Neural progenitor cell (in vitro differentiated cells): ENCODE data around the gene ZNF681. TPM values are rescaled to one million over a fixed set of nuclear protein-coding genes. Genes with fewer than 3 reads are reported as not detected.

Experiments used
- DNase-seq: peaks from one replicate; pipeline ENCODE4 v3.0.0-alpha.2; 2016; ENCODE audit warnings: low spot score
- H2AFZ ChIP-seq: fragments of 200-600 bp; sonication (generic); replicated peaks from 2 replicates; pipeline ENCODE4 v1.6.1; 2016; ENCODE audit warnings: antibody characterized with exemption
- H3F3A ChIP-seq: fragments of 200-600 bp; sonication (generic); 2 replicates; pipeline ENCODE4 v1.6.1; 2016; ENCODE audit warnings: antibody characterized with exemption, low read depth
- H3K27ac ChIP-seq: fragments of 200-600 bp; sonication (generic); 2 replicates; pipeline ENCODE4 v1.5.1; 2016; ENCODE audit warnings: mild to moderate bottlenecking
- H3K27me3 ChIP-seq: fragments of 200-600 bp; sonication (generic); 2 replicates; pipeline ENCODE4 v1.6.1; 2016; ENCODE audit warnings: mild to moderate bottlenecking, moderate library complexity
- H3K36me3 ChIP-seq: fragments of 200-600 bp; sonication (generic); 2 replicates; pipeline ENCODE4 v1.5.1; 2016
- H3K4me1 ChIP-seq: fragments of 200-600 bp; sonication (generic); 2 replicates; pipeline ENCODE4 v1.6.1; 2016; ENCODE audit warnings: mixed run types
- H3K4me2 ChIP-seq: fragments of 200-600 bp; sonication (generic); 2 replicates; pipeline ENCODE4 v1.6.1; 2016
- H3K4me3 ChIP-seq: fragments of 200-600 bp; sonication (generic); 2 replicates; pipeline ENCODE4 v1.5.1; 2016
- H3K79me2 ChIP-seq: fragments of 200-600 bp; sonication (generic); 2 replicates; pipeline ENCODE4 v1.6.1; 2016; ENCODE audit warnings: low read depth
- H3K9ac ChIP-seq: fragments of 200-600 bp; sonication (generic); 2 replicates; pipeline ENCODE4 v1.6.1; 2016
- H3K9me3 ChIP-seq: fragments of 200-600 bp; sonication (generic); 2 replicates; pipeline ENCODE4 v1.5.1; 2016; ENCODE audit warnings: low read depth
- H4K20me1 ChIP-seq: fragments of 200-600 bp; sonication (generic); 2 replicates; pipeline ENCODE4 v1.6.1; 2016; ENCODE audit warnings: low read depth
- H3K27ac Mint-ChIP-seq: 3 replicates; pipeline ENCODE4 v1.8.0; 2021; ENCODE audit warnings: mixed read lengths
- H3K27me3 Mint-ChIP-seq: 2 replicates; pipeline ENCODE4 v1.8.0; 2022; ENCODE audit warnings: low read depth, mild to moderate bottlenecking, inconsistent platforms, moderate library complexity, mixed read lengths; ENCODE audit not compliant: insufficient read depth
- H3K36me3 Mint-ChIP-seq: 3 replicates; pipeline ENCODE4 v1.8.0; 2021; ENCODE audit warnings: mixed read lengths
- H3K4me1 Mint-ChIP-seq: 3 replicates; pipeline ENCODE4 v1.8.0; 2021; ENCODE audit warnings: mixed read lengths
- H3K4me3 Mint-ChIP-seq: 3 replicates; pipeline ENCODE4 v1.8.0; 2021; ENCODE audit warnings: mild to moderate bottlenecking, moderate library complexity, mixed read lengths
- H3K9me3 Mint-ChIP-seq: 3 replicates; pipeline ENCODE4 v1.8.0; 2020; ENCODE audit warnings: mixed read lengths
- EZH2 ChIP-seq: fragments of 200-600 bp; sonication (generic); IDR thresholded peaks from 2 replicates; pipeline ENCODE4 v1.6.1; 2017; ENCODE audit warnings: antibody characterized with exemption, mild to moderate bottlenecking, moderate library complexity
- EZH2phosphoT487 ChIP-seq: fragments of 200-600 bp; sonication (generic); IDR thresholded peaks from 2 replicates; pipeline ENCODE4 v1.6.1; 2017; ENCODE audit warnings: antibody characterized with exemption
- total RNA-seq: library from RNA; depleted of rRNA; stranded (reverse); fragments of >200 nt; gene quantifications from 2 replicates; pipeline ENCODE4 v1.2.3, GENCODE V29; 2015; ENCODE audit warnings: low replicate concordance
- TF ChIP-seq, protein P1 (sequence below): fragments of 200-600 bp; sonication (generic); IDR thresholded peaks from 2 replicates; pipeline ENCODE4 v1.5.1; 2017; ENCODE audit warnings: antibody characterized with exemption, mild to moderate bottlenecking

The ZNF681 gene
- total RNA-seq, 1 donor from 2014 or later = 16.7 TPM

DNA sequence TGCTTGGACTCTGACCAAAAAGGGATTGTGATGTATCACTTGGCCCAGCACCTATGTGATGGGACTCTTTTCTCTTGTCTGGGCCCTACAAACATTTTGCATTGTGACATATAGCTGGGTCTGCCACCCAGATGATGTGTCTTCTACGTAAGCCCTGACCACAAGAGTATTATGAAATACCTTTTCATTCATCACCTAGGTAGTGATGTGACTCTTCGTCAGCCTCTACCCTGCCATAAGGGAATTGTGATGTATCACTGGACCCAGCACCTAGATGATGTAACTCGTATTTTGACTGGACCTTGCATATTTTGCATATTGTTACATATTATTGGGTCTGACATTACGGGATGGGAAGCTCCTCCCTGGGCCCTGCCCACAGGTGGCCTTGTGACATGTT is 29.7 kb upstream of the ZNF681 start:
- peaks cover 93% of the 10 kb centered on the region for H3K79me2 ChIP-seq
- Mint-ChIP-seq H3K36me3 (peaks cover 83% of the 10 kb centered on the region), H3K27me3 (no peaks in the 10 kb centered on the region), H3K4me1 (no peaks in the 10 kb centered on the region), H3K27ac (no peak overlapping the region), H3K4me3 (no peak overlapping the region), H3K9me3 (peaks cover 83% of the 10 kb centered on the region)
- H3K9ac ChIP-seq = no peak overlapping the region
- H3K27me3 ChIP-seq = no peaks in the 10 kb centered on the region
- peaks cover 25% of the 10 kb centered on the region for H4K20me1 ChIP-seq
- no peak overlapping the region for H3K4me3 ChIP-seq
- no peak overlapping the region for H3K4me2 ChIP-seq
- H3K27ac ChIP-seq = no peak overlapping the region
- no peak overlapping the region for H2AFZ ChIP-seq
- no peaks in the 10 kb centered on the region for H3F3A ChIP-seq
- no peaks in the 10 kb centered on the region for H3K36me3 ChIP-seq
- no peaks in the 10 kb centered on the region for H3K9me3 ChIP-seq
- no peak for DNase-seq
- no peak for TF ChIP-seq EZH2phosphoT487
- TF ChIP-seq, protein P1, sequence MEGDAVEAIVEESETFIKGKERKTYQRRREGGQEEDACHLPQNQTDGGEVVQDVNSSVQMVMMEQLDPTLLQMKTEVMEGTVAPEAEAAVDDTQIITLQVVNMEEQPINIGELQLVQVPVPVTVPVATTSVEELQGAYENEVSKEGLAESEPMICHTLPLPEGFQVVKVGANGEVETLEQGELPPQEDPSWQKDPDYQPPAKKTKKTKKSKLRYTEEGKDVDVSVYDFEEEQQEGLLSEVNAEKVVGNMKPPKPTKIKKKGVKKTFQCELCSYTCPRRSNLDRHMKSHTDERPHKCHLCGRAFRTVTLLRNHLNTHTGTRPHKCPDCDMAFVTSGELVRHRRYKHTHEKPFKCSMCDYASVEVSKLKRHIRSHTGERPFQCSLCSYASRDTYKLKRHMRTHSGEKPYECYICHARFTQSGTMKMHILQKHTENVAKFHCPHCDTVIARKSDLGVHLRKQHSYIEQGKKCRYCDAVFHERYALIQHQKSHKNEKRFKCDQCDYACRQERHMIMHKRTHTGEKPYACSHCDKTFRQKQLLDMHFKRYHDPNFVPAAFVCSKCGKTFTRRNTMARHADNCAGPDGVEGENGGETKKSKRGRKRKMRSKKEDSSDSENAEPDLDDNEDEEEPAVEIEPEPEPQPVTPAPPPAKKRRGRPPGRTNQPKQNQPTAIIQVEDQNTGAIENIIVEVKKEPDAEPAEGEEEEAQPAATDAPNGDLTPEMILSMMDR = no peak
- no peak for TF ChIP-seq EZH2
- H3K4me1 ChIP-seq = no peaks in the 10 kb centered on the region

DNA sequence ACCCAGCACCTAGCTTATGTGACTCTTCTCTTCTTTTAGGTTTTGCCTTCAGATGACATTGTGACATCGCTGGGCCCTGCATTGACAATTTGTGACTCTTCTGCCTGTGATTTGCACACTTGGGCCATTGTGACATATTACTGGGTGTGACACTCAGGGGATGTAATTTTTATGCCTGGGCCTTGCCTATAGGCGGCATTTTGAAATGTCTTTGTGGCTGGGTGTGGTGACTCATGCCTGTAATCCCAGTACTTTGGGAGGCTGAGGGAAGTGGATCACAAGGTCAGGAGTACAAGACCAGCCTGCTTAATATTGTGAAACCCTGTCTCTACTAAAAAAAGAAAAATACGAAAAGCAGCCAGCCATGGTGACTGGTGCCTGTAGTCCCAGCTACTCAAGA is 28.4 kb upstream of the ZNF681 start:
- no peak for DNase-seq
- Mint-ChIP-seq H3K27ac (no peak overlapping the region), H3K27me3 (no peaks in the 10 kb centered on the region), H3K4me1 (no peaks in the 10 kb centered on the region), H3K9me3 (peaks cover 84% of the 10 kb centered on the region), H3K4me3 (no peak overlapping the region), H3K36me3 (peaks cover 85% of the 10 kb centered on the region)
- Histone ChIP-seq H3K4me2 (no peak overlapping the region), H3K4me3 (no peak overlapping the region), H3K36me3 (no peaks in the 10 kb centered on the region), H2AFZ (no peak overlapping the region), H3K27ac (no peak overlapping the region), H4K20me1 (peaks cover 27% of the 10 kb centered on the region), H3K9me3 (no peaks in the 10 kb centered on the region), H3K79me2 (peaks cover 92% of the 10 kb centered on the region), H3K27me3 (no peaks in the 10 kb centered on the region), H3K4me1 (no peaks in the 10 kb centered on the region), H3K9ac (no peak overlapping the region), H3F3A (no peaks in the 10 kb centered on the region)
- TF ChIP-seq, protein P1 = no peak
- no peak for TF ChIP-seq EZH2phosphoT487
- no peak for TF ChIP-seq EZH2

DNA sequence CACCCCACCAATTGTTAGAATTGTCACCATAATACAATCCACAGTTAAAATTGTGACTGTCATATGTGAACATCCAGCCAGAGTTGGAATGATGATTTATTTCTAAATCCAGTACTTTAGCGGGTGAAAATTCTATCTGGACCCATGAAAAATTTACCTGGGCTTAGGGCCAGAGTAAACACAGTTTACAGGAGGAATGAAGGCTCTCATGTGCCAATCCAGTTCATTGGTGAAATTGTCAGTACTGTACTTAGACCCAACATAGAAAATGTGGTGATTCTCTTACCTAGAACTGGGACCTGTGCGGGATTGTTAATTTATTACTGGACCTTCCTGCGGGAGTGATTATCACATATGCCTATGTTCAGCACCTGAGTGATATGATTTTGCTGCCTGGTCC is 27.3 kb upstream of the ZNF681 start:
- Histone ChIP-seq H4K20me1 (peaks cover 34% of the 10 kb centered on the region), H3K4me2 (no peak overlapping the region)

More for the DNA sequence above, 27.3 kb upstream of the ZNF681 start:
- no peak for DNase-seq
- Mint-ChIP-seq H3K9me3 (peaks cover 80% of the 10 kb centered on the region), H3K4me3 (no peak overlapping the region), H3K27me3 (no peaks in the 10 kb centered on the region), H3K36me3 (peaks cover 84% of the 10 kb centered on the region), H3K4me1 (no peaks in the 10 kb centered on the region), H3K27ac (no peak overlapping the region)
- Histone ChIP-seq H3K36me3 (no peaks in the 10 kb centered on the region), H3K9ac (no peak overlapping the region), H2AFZ (no peak overlapping the region), H3F3A (no peaks in the 10 kb centered on the region), H3K79me2 (peaks cover 88% of the 10 kb centered on the region), H3K9me3 (no peaks in the 10 kb centered on the region), H3K4me1 (no peaks in the 10 kb centered on the region), H3K27ac (no peak overlapping the region), H3K27me3 (no peaks in the 10 kb centered on the region), H3K4me3 (no peak overlapping the region)
- no peak for TF ChIP-seq EZH2phosphoT487
- TF ChIP-seq, protein P1 = no peak
- no peak for TF ChIP-seq EZH2
